Measurements from ENCODE around the gene STARD3.

The STARD3 gene

GRCh38 chr17:39711851-39712250 lies 74.9 kb downstream of the STARD3 start:
- no peaks in the 10 kb centered on the region for H3K79me2 ChIP-seq (ENCODE audit: insufficient read depth, low read length)
- no peaks in the 10 kb centered on the region for H3K36me3 ChIP-seq (ENCODE audit: insufficient read depth, low read length)
- no peaks in the 10 kb centered on the region for H3K9me3 ChIP-seq (ENCODE audit: insufficient read depth, low read depth, low read length)
- no peaks in the 10 kb centered on the region for H3F3A ChIP-seq (ENCODE audit: low read depth)
- H3K4me1 ChIP-seq (ENCODE audit: insufficient read depth, low read length, poor library complexity, severe bottlenecking) = peaks cover 16% of the 10 kb centered on the region
- no peak overlapping the region for H3K9ac ChIP-seq (ENCODE audit: low read depth, low read length, poor library complexity, severe bottlenecking)
- H3K4me3 ChIP-seq (ENCODE audit: low read length, poor library complexity, severe bottlenecking) = no peak overlapping the region
- no peak overlapping the region for H3K4me2 ChIP-seq (ENCODE audit: low read depth, low read length, poor library complexity, severe bottlenecking)
- H3K9me2 ChIP-seq (replicated peaks; ENCODE audit: low read depth, low read length) = no peaks in the 10 kb centered on the region
- TF ChIP-seq CTCF (conservative IDR thresholded peaks at IDR 0.05; ENCODE audit: low read length) (no peak), EZH2phosphoT487 (IDR thresholded peaks at IDR 0.05; ENCODE audit: borderline replicate concordance) (no peak)
- no peaks in the 10 kb centered on the region for H3K27me3 ChIP-seq (ENCODE audit: insufficient read depth, low read length, poor library complexity, severe bottlenecking)
- H4K20me1 ChIP-seq (ENCODE audit: insufficient read depth, low read length, poor library complexity, severe bottlenecking) = no peaks in the 10 kb centered on the region
- H2AFZ ChIP-seq (ENCODE audit: low read length) = no peak overlapping the region
